Activated naive CD4-positive, alpha-beta T cell treated with anti-CD3 and anti-CD28 coated beads for 36 hours (primary cell): Measurements from ENCODE around the gene TLE6. TPM values are rescaled to one million over a fixed set of nuclear protein-coding genes. Genes with fewer than 3 reads are reported as not detected.
"Not testable (repeated sequence)": the region's sequence is repeated elsewhere in the genome, so short reads cannot be mapped to it uniquely, and the experiment has no call there.

Experiments
- CTCF ChIA-PET: fragments of 350-600 bp; sonication (Branson Sonifier 250); formaldehyde crosslinking; loops from one replicate; lab custom pipeline; 2021; ENCODE audit warnings: antibody characterized with exemption; lab: Charles Lee
- DNase-seq: peaks from one replicate; pipeline ENCODE4 v3.0.0-alpha.2; 2020
- H3K27ac Mint-ChIP-seq: one replicate; pipeline ENCODE4 v1.8.0; 2021; ENCODE audit warnings: mild to moderate bottlenecking, mixed read lengths
- H3K27me3 Mint-ChIP-seq: one replicate; pipeline ENCODE4 v1.8.0; 2021; ENCODE audit warnings: low read depth, mixed read lengths
- H3K36me3 Mint-ChIP-seq: one replicate; pipeline ENCODE4 v1.8.0; 2021; ENCODE audit warnings: low read depth, mixed read lengths
- H3K4me1 Mint-ChIP-seq: one replicate; pipeline ENCODE4 v1.8.0; 2021; ENCODE audit warnings: low read depth, mixed read lengths
- H3K4me3 Mint-ChIP-seq: one replicate; pipeline ENCODE4 v1.8.0; 2021; ENCODE audit warnings: mild to moderate bottlenecking, moderate library complexity, mixed read lengths
- H3K9me3 Mint-ChIP-seq: one replicate; pipeline ENCODE4 v1.8.0; 2021; ENCODE audit warnings: mixed read lengths
- intact Hi-C: fragments of 100-400 bp; cut with micrococcal nuclease; formaldehyde crosslinking; loops from one replicate; pipeline ENCODE4 v1.15.1; 2023
- total RNA-seq, 2 experiments: library from RNA; stranded (reverse); gene quantifications; one replicate each; pipeline ENCODE4 v1.2.3, GENCODE V29; 2021

The TLE6 gene
- total RNA-seq, 2 experiments from 2014 or later, result 0.52 to 1.6 TPM

DNA sequence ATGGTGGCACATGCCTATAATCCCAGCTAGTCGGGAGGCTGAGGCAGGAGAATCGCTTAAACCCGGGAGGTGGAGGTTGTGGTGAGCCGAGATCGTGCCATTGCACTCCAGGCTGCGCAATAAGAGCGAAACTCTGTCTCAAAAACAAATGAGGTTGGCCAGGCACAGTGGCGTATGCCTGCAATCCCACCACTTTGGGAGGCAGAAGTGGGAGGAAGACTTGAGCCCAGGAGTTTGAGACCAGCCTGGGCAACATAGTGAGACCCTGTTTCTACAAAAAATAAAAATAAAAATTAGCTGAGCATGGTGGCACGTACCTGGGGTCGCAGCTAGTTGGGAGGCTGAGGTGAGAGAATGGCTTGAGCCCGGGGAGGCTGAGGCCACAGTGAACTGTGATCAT lies 15.0 kb downstream of the TLE6 start:
- H3K4me1 Mint-ChIP-seq, CTCF ChIA-PET, H3K27ac Mint-ChIP-seq, H3K27me3 Mint-ChIP-seq, intact Hi-C loops, DNase-seq, H3K4me3 Mint-ChIP-seq, H3K9me3 Mint-ChIP-seq, H3K36me3 Mint-ChIP-seq: not testable (repeated sequence)

DNA sequence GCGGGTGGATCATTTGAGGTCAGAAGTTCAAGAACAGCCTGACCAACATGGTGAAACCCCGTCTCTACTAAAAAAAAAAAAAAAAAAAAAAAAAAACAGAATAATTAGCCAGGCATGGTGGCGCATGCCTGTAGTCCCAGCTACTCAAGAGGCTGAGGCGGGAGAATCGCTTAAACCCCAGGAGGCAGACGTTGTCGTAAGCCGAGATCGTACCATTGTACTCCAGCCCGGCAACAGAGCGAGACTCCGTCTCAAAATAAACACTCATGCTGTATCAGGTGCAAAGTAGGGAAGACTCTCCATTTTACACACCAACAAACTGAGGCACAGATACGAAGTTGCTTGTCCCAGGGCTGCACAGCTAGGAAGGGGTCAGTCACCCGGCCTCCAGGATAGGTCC lies 15.6 kb downstream of the TLE6 start:
- H3K4me3 Mint-ChIP-seq, result no peak overlapping the region
- intact Hi-C loops, result no loop called here
- no peak overlapping the region for H3K27ac Mint-ChIP-seq
- no peaks in the 10 kb centered on the region for H3K27me3 Mint-ChIP-seq
- H3K4me1 Mint-ChIP-seq, result no peaks in the 10 kb centered on the region
- peaks cover 1% of the 10 kb centered on the region for H3K36me3 Mint-ChIP-seq
- H3K9me3 Mint-ChIP-seq, result no peaks in the 10 kb centered on the region
- no peak for DNase-seq
- CTCF ChIA-PET, result no interaction called here

DNA sequence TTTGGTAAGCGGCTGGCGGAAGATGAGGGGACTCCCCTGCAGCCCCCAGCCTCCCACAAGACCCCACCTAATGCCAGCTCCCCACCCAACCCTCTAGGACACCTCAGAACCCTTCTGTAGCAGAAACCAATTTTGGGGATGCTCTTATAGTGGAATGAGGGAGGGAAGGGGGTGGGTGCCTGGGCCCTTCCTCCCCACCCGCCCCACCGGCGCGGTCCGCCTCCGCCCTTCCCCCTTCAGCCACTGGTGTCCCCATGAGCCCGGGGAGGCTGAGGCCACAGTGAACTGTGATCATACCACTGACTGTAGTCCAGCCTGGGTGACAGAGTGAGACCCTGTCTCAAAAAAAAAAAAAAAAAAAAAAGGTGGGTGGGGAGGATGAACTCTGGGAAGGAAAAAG lies 16.2 kb downstream of the TLE6 start:
- Mint-ChIP-seq H3K4me3 (no peak overlapping the region), H3K27ac (no peak overlapping the region), H3K27me3 (no peaks in the 10 kb centered on the region), H3K36me3 (peaks cover 1% of the 10 kb centered on the region), H3K4me1 (no peaks in the 10 kb centered on the region), H3K9me3 (no peaks in the 10 kb centered on the region)
- intact Hi-C loops, result no loop called here
- no peak for DNase-seq
- CTCF ChIA-PET, result no interaction called here

DNA sequence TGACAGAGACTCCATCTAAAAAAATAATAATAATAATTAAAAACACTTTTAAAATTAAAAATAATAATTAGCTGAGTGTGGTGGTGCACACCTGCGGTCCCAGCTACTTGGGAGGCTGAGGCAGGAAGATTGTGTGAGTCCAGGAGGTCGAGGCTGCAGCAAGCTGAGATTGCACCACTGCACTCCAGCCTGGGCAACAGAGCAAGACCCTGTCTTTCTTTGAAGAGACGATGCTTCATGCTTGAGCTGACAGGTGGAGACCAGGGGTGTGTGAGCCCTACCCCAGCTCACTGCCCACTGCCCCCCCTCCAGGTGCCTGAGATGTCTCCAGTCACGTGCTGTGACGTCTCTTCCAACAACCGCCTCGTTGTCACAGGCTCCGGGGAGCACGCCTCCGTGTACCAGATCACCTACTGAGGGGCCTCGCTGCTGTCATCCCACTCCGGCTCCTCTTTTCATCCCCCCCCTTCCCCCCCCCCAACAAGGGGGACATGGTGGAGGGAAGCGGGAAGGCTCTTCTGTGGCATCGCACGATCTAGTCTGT lies 17.3 kb downstream of the TLE6 start:
- Mint-ChIP-seq H3K36me3 (peaks cover 1% of the 10 kb centered on the region), H3K9me3 (no peaks in the 10 kb centered on the region), H3K4me1 (no peaks in the 10 kb centered on the region), H3K4me3 (no peak overlapping the region), H3K27me3 (no peaks in the 10 kb centered on the region), H3K27ac (no peak overlapping the region)
- CTCF ChIA-PET, result no interaction called here
- intact Hi-C loops, result no loop called here
- DNase-seq, result no peak

DNA sequence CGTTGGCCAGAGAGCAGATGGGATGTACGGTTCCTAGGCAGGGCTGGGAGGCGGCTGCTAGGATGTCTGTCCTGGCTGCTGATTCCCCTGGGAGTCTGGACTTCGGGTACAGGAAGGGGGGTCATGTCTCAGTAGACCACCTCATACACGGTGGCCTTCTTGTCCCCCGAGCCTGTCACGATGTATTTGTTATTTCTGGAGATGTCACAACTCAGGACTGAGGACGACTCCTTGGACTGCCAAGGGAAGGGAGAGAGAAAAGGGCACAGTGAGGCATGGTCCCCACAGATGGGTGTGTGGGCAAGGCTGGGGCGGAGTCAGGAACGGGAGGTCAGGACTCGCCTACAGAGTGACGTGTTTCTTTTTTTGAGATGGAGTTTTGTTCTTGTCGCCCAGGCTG lies 20.4 kb downstream of the TLE6 start:
- CTCF ChIA-PET, result no interaction called here
- no peak overlapping the region for H3K4me3 Mint-ChIP-seq
- intact Hi-C loops, result no loop called here

DNA sequence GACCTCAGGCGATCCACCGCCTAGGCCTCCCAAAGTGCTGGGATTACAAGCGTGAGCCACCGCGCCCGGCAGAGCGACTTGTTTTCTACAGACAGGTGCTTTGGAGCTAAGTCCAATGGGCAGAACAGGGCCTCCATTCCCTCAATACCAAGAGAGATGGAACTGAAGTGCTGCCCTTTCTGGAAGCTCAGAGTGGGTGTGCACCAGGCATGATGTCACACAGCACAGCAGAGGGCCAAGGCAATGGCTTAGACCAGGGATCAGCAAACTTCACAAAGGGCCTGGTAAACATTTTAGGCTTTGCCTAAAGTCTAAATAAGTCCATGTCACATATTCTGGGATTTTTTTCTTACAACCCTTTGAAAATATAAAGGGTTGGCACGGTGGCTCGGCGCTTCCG lies 21.3 kb downstream of the TLE6 start:
- H3K4me3 Mint-ChIP-seq, result no peak overlapping the region
- H3K4me1 Mint-ChIP-seq, result no peaks in the 10 kb centered on the region
- H3K27ac Mint-ChIP-seq, result no peak overlapping the region
- no peaks in the 10 kb centered on the region for H3K27me3 Mint-ChIP-seq
- CTCF ChIA-PET, result no interaction called here
- H3K36me3 Mint-ChIP-seq, result peaks cover 2% of the 10 kb centered on the region
- no peak for DNase-seq
- H3K9me3 Mint-ChIP-seq, result no peaks in the 10 kb centered on the region
- intact Hi-C loops, result no loop called here

More for the DNA sequence above, 20.4 kb downstream of the TLE6 start:
- peaks cover 2% of the 10 kb centered on the region for H3K36me3 Mint-ChIP-seq
- H3K9me3 Mint-ChIP-seq, result no peaks in the 10 kb centered on the region
- no peaks in the 10 kb centered on the region for H3K4me1 Mint-ChIP-seq
- no peak for DNase-seq
- H3K27me3 Mint-ChIP-seq, result no peaks in the 10 kb centered on the region
- peak overlapping the region; percentile 5 for H3K27ac Mint-ChIP-seq

DNA sequence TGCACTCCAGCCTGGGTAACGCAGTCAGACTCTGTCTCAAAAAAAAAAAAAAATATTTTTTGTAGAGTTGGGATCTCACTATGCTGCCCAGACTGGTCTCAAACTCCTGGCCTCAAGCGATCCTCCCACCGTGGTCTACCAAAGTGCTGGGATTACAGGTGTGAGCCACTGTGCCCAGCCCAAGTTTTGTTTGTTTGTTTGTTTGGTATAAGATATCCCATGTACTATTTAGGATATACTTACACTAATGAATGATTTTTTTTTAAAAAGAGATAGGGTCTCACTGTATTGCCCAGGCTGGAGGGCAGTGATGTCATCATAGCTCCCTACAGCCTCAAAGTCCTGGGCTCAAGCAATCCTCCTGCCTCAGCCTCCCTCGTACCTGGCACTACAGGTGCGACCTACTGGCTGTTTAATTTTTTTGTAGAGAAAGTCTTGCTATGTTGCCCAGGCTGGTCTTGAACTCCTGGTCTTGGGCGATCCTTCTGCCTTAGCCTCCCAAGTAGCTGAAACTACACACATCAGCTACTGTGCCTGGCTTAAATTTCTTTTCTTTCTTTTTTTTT lies 24.0 kb downstream of the TLE6 start:
- H3K27ac Mint-ChIP-seq, result no peak overlapping the region
- intact Hi-C loops, result no loop called here
- CTCF ChIA-PET, result interaction anchor here (0.6 to 1.1 kb wide), 2 partner anchors 163 to 165 kb away, joined by 3 to 4 read pairs; no protein-coding TSS in a partner anchor

DNA sequence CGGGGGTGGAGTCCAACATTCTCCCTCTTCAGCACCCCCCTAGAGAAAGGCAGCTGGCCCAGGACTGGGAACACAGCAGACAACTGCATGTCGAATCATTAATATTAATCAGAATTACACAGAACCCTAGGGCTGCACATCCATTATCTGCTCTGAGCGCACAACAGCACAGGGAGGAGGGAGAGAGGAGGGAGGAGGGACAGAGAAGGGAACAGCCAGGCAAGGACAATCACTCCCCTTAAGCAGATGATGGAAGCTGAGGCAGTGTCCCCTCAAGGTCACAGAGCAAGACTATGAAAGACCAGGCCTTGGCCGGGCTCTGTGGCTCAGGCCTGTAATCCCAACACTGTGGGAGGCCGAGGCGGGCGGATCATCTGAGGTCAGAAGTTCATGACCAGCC lies 25.7 kb downstream of the TLE6 start:
- Mint-ChIP-seq H3K36me3 (peaks cover 1% of the 10 kb centered on the region), H3K9me3 (no peaks in the 10 kb centered on the region), H3K4me1 (no peaks in the 10 kb centered on the region), H3K27me3 (no peaks in the 10 kb centered on the region), H3K27ac (no peak overlapping the region), H3K4me3 (no peak overlapping the region)
- intact Hi-C loops, result no loop called here
- no peak for DNase-seq
- CTCF ChIA-PET, result no interaction called here

More for the DNA sequence above, 24.0 kb downstream of the TLE6 start:
- DNase-seq, result no peak
- no peak overlapping the region for H3K4me3 Mint-ChIP-seq
- no peaks in the 10 kb centered on the region for H3K9me3 Mint-ChIP-seq
- H3K4me1 Mint-ChIP-seq, result no peaks in the 10 kb centered on the region
- peaks cover 1% of the 10 kb centered on the region for H3K36me3 Mint-ChIP-seq
- no peaks in the 10 kb centered on the region for H3K27me3 Mint-ChIP-seq

DNA sequence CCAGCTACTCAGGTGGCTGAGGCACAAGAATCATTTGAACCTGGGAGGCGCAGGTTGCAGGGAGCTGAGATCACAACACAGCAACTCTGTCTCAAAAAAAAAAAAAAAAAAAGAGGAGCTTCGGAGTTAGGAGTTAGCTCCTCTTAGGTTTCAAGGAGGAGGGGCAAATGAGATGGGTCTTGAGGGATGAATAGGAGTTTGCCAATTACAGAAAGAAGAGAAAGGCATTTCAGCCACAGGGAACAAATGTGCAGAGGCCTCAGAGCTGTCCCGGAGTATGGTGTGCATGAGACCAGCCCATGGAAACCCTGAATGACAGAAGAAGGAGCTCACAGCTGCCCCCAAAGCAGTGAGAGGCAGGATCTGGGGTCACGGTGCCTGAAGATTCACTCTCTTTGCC lies 27.2 kb downstream of the TLE6 start:
- peaks cover 1% of the 10 kb centered on the region for H3K36me3 Mint-ChIP-seq
- no peaks in the 10 kb centered on the region for H3K4me1 Mint-ChIP-seq
- intact Hi-C loops, result no loop called here
- DNase-seq, result no peak
- CTCF ChIA-PET, result interaction anchor here (0.6 to 1.1 kb wide), 3 partner anchors 23 to 104 kb away, joined by 3 to 4 read pairs (median 3); no protein-coding TSS in a partner anchor
- H3K9me3 Mint-ChIP-seq, result no peaks in the 10 kb centered on the region
- no peak overlapping the region for H3K4me3 Mint-ChIP-seq
- H3K27me3 Mint-ChIP-seq, result no peaks in the 10 kb centered on the region
- H3K27ac Mint-ChIP-seq, result no peak overlapping the region

DNA sequence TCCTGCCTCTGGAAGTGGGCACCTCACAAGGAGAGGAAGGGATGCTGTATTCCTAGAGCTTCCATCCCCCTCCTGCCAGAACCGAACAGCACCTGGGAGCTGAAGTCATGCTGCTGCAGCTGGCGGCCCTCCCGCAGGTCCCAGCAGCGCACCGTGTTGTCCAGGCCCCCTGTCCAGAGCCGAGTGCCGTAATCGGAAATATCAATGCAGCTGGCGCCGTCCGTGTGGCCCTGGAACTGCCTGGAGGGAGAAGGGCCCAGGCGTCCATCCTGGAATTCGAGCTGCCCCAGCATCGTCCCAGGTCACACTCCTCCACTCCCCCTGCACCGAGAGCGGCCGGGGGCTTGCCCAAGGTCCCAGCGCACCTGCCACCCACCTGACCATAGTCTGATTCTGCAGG lies 28.0 kb downstream of the TLE6 start:
- H3K27me3 Mint-ChIP-seq, result no peaks in the 10 kb centered on the region
- no peak overlapping the region for H3K27ac Mint-ChIP-seq
- no peaks in the 10 kb centered on the region for H3K4me1 Mint-ChIP-seq
- no peak for DNase-seq
- H3K36me3 Mint-ChIP-seq, result peaks cover 1% of the 10 kb centered on the region
- intact Hi-C loops, result no loop called here
- no peaks in the 10 kb centered on the region for H3K9me3 Mint-ChIP-seq
- no peak overlapping the region for H3K4me3 Mint-ChIP-seq
- CTCF ChIA-PET, result interaction anchor here (0.6 to 1.1 kb wide), 2 partner anchors 44 to 103 kb away, joined by 3 read pairs; no protein-coding TSS in a partner anchor

DNA sequence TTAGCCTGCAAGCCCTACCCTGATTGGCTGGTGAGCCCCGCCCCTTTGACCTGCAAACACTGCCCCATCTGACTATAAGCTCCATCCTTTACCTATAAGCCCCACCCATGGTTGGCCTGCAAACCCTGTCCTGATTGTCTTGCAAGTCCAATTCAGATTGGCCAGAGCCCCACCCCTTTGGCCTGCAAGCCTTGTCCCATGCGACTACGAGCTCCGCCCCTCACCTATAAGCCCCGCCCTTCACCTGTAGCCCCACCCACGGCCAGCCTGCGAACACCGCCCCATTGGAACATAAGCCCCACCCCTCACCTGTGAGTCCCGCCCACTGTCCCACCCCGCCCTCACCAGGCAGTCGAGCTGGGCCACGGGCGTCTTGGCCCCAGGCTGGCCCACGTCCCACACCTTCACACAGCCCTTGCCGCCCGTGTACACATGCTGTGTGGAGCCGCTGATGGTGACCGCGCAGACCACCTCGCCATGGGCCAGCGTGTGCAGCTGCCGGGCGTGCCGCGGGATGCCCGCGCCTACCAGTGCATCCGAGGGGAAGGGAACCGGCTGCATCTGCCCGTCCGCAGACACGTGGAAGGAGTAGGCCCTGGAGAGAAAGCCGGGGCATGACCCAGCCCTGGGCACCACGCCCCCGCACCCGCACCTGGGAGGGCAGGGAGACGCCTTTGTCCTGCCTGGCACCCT lies 28.9 kb downstream of the TLE6 start:
- Mint-ChIP-seq H3K4me1 (no peaks in the 10 kb centered on the region), H3K36me3 (peaks cover 1% of the 10 kb centered on the region)
- DNase-seq, result peak; percentile 16

DNA sequence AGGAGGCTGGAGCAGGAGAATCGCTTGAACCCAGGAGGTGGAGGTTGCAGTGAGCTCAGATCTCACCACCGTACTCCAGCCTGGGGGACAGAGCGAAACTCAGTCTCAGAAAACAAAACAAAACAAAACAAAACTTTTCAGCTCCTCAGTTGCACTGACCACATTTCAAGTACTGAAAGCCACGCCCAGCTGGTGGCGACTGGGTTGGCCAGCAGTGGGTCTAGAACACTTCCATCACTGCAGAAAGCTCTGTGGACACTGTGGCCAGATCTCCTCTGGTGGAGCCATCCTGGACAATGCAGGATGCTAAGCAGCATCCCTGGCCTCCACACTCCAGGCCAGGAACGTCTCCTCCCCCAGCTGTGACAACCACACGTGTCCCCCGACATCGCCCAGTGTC lies 30.6 kb downstream of the TLE6 start:
- no peak for DNase-seq
- Mint-ChIP-seq H3K9me3 (no peaks in the 10 kb centered on the region), H3K36me3 (no peaks in the 10 kb centered on the region), H3K4me3 (no peak overlapping the region), H3K27ac (no peak overlapping the region), H3K4me1 (no peaks in the 10 kb centered on the region), H3K27me3 (no peaks in the 10 kb centered on the region)
- CTCF ChIA-PET, result interaction anchor here (0.7 kb wide), 1 partner anchor 34 kb away, joined by 4 read pairs; no protein-coding TSS in a partner anchor
- intact Hi-C loops, result no loop called here

More for the DNA sequence above, 28.9 kb downstream of the TLE6 start:
- H3K27ac Mint-ChIP-seq, result no peak overlapping the region
- intact Hi-C loops, result no loop called here
- CTCF ChIA-PET, result no interaction called here
- no peaks in the 10 kb centered on the region for H3K27me3 Mint-ChIP-seq
- no peak overlapping the region for H3K4me3 Mint-ChIP-seq
- H3K9me3 Mint-ChIP-seq, result no peaks in the 10 kb centered on the region

DNA sequence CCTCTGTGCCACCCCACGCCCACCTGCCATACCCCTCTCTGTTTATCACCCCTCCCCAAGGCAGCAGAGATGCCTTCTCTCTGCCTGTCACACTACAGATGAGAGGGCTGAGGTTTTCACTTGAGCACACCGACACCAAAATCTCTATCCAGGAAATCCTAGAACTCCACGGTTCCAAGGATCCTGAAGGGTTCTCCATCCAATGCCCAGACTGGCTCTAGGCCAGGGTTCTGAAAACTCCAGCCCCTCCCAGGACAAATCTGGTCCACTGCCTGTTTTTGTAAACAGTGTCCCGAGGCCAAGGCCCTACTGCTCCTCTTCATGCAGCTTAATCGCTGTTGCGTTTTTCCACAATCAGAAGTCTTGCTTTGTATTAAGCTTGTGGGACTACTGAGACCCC lies 31.6 kb downstream of the TLE6 start:
- no peaks in the 10 kb centered on the region for H3K4me1 Mint-ChIP-seq
- no peaks in the 10 kb centered on the region for H3K27me3 Mint-ChIP-seq
- no peak overlapping the region for H3K4me3 Mint-ChIP-seq
- no peak for DNase-seq
- no peaks in the 10 kb centered on the region for H3K9me3 Mint-ChIP-seq
- CTCF ChIA-PET, result interaction anchor here (0.7 kb wide), 1 partner anchor 35 kb away, joined by 4 read pairs; no protein-coding TSS in a partner anchor
- H3K36me3 Mint-ChIP-seq, result no peaks in the 10 kb centered on the region
- intact Hi-C loops, result no loop called here
- no peak overlapping the region for H3K27ac Mint-ChIP-seq
